CD4-positive, alpha-beta T cell treated with Interleukin-12 subunit alpha and Interleukin-12 subunit beta, for 1 hour (primary cell): ENCODE measurements around the gene AKR1B1.

Source experiments
- DNase-seq: peaks from one replicate; pipeline ENCODE4 v3.0.0-alpha.2; 2020

The AKR1B1 gene

DNA sequence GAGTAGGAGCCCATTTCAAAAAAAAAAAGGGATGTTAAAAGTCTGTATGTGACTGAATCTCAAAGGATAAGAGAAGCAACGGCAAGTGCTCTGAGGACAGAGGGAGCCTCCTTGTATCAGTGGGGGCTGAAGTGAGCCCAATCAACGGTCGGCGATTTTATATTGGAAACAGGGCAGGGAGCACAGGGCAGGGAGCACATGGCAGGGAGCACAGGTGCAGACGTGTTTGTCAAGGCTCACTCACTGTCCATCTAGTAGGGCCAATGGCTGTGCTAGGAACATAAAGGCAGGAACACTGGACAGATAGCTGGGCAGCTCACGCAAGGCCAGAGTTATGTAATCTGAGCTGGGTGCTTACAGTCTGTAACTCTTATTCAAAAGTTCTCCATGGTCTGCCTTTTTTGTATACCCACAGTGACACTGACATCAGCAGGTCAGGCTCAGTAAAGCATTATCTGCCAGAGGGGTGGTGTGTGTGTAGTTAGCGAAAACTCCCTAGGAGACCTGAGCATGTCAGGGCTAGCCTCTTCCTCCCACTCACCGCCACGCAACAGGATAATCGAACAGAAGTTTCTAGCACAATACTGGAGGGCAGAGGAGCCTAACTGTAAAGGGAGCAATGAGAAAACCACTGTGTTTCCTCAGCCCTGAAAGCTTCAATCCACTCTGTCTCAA, 15.4 kb downstream of the AKR1B1 start:
- DNase-seq = no peak

DNA sequence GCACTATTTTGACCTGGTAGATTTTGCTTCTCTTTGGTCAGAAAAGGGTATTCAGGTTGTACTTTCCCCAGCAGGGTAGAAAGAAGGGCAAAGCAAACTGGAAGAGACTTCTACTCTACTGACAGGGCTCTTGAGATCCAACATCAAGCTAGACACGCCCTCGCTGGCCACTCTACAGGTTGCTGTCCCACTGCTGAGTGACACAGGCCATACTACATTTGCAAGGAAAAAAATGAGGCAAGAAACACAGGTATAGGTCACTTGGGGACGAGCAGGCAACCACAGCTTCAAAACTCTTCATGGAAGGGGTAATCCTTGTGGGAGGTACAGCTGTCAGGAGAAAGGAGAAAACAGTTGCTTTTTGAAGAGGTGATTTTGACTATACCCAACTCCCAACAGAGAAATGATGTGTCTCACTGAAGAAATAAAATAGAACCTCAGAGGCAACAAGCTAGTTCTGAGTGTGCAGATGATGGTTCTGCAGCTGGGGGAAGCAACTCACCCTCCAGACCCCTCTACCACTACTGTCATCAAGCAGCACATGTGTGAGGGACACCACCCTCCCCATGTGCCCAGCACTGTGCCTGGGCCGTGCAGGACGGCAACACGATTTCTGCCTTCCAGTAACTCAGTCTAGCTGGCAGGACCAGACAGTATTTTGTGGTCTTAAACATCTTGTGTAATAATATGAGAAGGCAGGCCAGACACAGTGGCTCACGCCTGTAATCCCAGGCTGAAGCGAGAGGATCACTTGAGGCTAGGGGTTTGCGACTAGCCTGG, 16.3 kb downstream of the AKR1B1 start:
- no peak for DNase-seq

DNA sequence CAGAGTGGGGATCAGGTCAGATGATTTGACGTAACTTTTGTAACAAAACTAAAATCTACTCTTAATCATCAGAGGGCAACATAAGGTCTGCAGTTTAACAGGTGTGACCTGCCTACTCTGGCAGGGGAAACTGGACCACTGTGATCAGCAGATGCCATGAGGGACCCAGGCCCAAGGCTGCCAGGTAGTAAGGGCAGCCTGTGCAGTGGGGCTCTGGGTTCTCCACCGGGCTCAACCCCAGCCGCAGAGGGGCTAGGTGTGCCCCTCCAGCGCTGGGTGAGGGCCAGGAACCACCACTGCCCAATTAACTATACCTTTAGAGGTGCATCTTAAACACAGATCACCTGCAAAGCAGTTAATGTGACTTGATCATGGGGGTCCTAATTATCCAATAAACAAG, 17.6 kb downstream of the AKR1B1 start:
- no peak for DNase-seq

- no peak for DNase-seq
These were observed 18.4 kb downstream of the AKR1B1 start for GRCh38 chr7:134440476-134440875.

- no peak for DNase-seq
These were observed 18.8 kb downstream of the AKR1B1 start for GRCh38 chr7:134440067-134440466.

DNA sequence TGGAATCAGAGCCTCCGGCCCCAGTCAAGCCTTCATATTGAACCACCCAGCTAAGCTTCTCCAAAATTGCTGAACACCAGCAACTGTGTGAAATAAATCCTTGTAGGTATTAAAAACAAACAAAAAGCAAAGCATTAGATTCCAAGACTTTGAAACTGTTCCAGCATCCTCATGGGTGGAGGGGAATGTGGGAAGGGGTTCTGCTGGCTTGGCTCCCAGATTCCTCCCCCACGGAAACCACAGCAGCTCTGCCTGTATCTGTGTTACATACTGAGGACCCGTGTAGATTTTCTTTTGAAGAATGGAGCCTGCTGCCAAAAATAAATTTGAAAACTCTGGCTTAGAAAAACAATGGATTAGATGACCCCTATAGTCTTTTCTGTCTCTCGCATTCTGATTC, 20.0 kb downstream of the AKR1B1 start:
- DNase-seq = no peak

DNA sequence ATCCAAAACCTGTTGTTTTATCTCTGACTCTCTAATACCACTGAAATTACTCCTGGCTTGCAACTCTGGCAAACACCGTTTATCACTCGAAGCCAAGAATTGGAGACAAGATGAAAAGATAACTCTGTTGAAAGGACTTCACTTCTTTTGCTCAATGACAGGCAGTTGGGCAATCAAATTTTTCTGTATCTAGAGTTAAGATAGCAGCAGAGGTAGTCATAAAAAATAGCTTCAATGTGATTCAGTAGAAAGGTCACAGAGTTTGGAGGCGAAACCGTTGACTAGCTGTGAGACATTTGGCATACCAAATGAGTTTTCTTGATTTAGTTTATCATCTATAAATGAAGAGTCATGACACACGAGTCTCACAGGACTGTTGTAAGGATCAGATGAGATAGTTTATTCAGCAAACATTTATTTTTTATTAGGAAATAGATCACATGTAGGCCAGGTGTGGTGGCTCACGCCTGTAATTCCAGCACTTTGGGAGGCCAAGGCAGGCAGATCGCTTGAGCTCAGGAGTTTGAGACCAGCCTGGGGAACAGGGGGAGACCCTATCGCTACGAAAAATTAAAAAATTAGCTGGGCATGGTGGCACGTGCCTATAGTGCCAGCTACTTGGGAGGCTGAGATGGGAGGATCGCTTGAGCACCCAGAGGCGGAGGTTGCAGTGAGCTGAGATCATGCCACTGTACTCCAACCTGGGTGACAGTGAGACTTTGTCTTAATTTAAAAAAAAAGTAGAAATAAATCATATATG, 23.6 kb downstream of the AKR1B1 start:
- DNase-seq = no peak

DNA sequence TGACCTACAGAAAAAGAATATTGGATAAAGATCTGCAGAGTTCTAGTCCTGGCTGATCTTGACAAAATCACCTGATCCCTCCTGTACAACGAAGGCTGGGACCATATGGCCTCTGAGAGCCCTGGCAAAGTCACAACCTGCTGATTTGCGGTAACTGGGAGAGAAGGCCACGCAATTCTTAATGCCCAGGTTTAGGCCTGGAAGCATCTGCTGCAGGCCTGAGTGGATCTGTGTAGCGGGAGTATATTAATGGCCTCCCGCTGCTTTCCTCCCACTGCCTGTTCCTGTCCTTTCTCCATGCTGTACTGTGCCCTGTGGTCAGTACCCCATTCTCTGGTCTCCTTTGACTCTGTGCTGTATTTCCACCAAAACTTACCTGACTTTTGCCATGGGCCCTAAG, 24.2 kb downstream of the AKR1B1 start:
- DNase-seq = no peak

GRCh38 chr7:134433430-134433829, 25.5 kb downstream of the AKR1B1 start:
- DNase-seq = no peak

DNA sequence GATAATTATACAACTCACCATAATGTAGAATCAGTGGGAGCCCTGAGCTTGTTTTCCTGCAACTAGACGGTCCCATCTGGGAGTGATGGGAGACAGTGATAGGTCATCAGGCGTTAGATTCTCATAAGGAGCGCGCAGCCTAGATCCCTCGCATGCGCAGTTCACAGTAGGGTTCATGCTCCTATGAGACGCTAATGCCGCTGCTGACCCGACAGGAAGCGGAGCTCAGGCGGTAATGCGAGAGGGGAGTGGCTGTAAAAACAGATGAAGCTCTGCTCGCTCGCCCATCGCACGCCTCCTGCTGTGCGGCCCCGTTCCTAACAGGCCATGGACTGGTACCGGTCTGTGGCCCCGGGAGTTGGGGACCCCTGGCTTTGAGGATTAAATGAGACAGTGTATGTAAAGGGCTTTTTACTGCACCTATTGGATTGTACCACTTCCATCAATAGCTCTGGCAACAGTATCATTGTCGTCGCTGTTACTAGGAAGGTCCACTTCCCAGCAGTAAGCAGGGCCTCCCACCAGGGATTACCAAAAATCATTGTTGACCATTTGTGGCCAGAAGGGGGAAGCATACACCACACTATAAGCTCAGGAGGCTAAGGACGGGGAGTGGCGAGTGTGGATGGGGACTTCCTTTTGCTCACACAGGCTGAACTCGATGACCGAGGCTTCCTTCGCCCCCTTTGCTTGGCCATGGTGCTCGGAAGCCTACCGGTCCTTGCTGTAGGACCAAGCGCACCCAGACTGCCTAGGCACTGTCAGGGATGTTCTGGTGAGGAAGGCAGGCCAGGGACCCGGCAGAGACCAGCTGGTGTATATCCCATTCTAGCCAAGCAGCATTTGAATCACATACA, 26.4 kb downstream of the AKR1B1 start:
- peak; percentile 79 for DNase-seq

DNA sequence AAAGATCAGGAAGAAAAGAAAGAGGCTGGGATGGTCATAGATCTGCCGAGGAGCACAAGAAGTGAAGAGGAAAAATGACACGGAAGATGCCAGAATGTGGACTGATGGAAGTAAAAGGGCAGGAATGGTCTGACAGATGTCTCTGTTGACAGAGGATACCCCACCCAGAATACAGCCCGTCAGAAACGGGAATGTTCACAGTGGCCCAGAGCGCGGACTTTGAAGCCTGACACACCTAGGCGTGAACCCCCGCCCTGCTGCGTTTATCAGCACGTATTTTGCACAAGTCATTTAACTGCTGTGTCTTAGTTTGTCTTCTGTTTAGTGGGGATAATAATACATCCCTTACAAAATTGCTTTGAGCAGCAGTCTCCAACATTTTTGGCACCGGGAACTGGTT, 27.1 kb downstream of the AKR1B1 start:
- DNase-seq = no peak

DNA sequence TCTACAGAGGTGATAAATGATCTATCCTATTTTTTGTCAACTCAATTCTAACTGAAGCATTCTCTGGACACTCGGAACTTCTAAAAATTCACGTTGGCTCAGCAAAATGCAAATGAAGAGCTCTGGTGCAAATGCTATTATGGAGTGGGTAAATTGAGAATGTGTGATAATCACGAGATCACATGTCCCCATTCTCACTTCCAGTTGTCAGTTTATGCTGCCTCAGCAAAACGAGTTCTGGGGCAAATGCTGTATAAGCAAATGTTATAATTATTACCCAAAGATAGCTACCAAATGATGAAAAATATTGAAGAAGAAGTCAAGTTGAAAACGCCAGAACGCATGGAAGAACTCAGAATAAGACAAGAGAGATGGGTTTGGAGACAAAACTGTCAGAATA, 29.4 kb downstream of the AKR1B1 start:
- DNase-seq = no peak

GRCh38 chr7:134428942-134429341, 30.0 kb downstream of the AKR1B1 start:
- DNase-seq = no peak

- no peak for DNase-seq
These were observed 31.0 kb downstream of the AKR1B1 start for GRCh38 chr7:134427896-134428295.

DNA sequence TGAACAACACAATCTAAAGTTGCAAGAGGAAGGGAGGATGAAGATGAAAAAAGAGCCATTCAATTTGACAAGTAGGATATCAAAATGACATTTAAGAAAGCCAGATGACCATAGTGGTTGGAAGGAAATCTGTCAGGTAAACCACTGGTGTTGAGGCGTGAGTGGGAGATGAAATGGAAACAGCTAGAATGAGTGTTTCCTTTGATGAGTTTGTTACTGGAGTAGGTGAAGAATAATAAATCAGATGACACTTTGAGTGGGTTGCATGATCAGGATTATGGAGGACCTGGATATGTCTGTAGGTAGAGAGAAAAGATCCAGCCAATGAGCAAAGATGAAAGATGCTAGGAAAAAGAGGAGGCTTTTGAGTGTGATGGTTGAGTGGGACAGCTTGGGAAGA, 33.1 kb downstream of the AKR1B1 start:
- DNase-seq = no peak

DNA sequence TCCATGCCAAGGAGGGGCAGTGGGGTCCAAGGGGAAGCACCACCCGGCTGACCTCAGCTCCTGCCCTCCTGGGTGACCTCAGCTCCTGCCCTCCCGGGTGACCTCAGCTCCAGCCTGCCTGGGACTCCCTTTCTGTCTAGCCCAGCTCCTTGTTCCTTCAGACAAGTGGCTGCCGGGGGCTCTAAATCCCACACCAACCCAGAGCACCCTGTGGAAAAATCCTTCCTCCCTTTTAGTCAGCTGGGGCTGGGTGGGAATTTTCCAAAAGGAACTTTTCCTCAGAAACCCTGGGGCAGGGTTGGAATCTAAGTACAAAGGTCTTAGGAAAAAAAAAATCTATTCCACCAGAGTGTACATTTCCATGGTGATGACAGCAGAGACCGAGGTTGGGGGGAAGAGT, 36.3 kb downstream of the AKR1B1 start:
- DNase-seq = no peak

DNA sequence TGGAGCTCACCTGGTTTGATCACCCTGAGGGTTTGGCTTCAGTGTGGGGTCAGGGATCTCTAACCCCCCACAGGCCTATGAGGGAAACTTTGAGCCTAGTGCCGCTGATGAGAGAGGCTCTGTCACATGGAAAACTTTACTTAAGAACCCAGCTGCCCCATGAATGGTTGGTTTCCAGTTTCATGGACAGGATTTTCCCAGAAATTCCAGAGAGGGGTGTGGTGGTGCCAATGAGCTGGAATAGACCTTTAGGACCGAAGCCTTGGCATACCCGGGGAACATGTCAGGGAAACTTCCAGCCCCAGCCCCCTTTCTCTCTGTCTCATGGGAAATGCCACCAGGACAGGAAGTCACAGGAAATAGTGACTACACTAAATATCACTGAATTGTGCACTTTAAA, 36.9 kb downstream of the AKR1B1 start:
- no peak for DNase-seq

DNA sequence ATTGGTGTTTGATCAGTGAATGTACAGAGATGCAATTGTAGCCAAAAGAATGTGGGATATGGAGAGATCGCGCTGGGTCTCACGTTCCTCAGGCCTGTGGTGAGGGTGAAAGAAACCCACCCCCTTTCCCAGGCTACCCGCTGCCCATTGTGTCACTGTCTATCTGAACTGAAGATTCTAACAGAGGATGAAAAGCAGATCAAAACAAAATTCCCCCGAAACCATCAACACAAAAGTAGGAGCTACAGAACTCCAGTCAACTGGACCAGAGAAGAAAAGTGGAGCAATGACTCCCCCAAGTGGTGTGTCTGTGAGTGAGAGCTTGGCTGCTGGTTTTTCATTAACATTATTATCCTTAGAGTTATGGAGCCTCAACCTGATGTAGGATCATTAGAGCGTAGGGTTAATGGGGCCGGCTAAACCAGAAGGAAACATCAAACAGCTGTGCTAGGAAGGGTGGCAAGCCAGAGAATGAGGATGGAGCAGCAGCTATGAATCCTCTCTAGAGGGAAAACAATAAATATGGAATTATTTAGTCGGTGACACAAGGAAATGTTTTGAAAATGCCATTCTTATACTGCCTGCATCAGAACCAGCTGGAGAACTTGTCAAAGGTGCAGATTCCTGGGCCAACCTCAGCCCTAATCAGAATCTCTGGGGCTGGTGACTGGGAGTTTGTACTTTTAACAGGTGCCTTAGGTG, 38.3 kb downstream of the AKR1B1 start:
- DNase-seq = no peak

DNA sequence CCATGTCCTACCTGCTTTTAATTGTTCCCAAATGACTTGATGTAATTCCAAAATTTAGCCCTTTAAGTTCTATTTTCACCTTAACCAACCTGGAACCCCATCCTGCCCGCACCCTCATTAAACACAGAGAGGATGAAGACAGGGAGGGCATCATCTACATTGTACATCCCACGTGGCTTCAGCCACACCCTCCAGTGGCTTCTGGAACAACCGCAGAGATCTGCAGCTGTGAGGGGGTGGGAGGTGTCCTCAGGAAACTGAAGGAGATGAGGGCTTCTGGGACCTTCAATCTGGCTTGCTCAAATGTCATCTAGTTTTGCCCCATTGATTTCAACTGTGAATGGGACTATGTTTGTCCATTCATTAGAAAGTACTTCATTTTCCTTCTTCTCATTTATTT, 39.0 kb downstream of the AKR1B1 start:
- DNase-seq = no peak

GRCh38 chr7:134419085-134419484, 39.8 kb downstream of the AKR1B1 start:
- DNase-seq = no peak

DNA sequence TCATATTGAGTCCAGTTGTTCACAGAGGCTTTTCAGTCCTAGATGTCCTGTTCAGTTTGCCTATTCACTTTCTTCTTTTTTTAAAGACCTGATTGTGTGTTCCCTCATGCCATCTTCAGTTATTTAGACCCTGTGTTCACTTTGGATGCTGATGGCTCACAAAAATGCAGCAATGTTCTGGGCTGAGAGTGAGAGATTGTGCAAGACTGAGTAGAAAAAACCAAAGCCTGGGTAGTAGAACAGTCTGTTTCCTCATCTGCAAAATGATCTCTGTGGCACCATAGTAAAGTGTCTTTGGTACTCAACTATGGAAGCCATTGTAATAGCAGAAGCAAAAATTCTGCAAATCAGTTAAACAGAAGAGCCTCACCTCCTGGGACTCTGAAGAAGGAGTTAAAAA, 43.2 kb downstream of the AKR1B1 start:
- no peak for DNase-seq

- DNase-seq = no peak
These were observed 44.8 kb downstream of the AKR1B1 start for GRCh38 chr7:134414109-134414508.
